ENCODE results near the gene EMC7.

DNA sequence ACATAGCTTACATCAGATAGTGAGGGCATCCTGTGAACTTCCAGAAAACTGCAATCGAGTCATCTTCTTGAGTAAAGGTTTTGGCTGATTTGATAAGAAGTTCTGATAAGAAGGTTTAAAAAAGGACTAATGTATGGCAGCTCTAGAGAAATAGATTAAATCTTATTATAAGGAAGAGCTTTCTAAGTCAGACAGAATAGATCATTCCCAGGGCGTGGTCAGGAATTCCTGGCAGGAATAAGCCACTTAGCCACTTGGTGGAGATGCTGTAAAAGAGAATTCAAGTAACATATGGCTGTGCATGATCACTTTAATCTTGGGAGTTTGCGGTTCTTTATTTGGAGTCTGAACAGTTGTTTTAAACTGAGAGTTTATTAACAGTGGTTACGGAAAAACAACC is 17.6 kb upstream of the EMC7 start:
- TF ChIP-seq ZNF263 (CRISPR knock-in tag; IDR thresholded peaks at IDR 0.05; ENCODE audit: low read depth) (no peak), GABPB1 (CRISPR knock-in tag; IDR thresholded peaks at IDR 0.05) (no peak), CREM (CRISPR knock-in tag; IDR thresholded peaks at IDR 0.05) (no peak), ZNF317 (CRISPR knock-in tag; IDR thresholded peaks at IDR 0.05; ENCODE audit: borderline replicate concordance, low read depth) (no peak), SMAD3 (CRISPR knock-in tag; IDR thresholded peaks at IDR 0.05; ENCODE audit: borderline replicate concordance) (no peak)
- TF ChIP-seq, protein P1, sequence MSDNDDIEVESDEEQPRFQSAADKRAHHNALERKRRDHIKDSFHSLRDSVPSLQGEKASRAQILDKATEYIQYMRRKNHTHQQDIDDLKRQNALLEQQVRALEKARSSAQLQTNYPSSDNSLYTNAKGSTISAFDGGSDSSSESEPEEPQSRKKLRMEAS (CRISPR knock-in tag; IDR thresholded peaks at IDR 0.05): no peak
- TF ChIP-seq, protein P2, sequence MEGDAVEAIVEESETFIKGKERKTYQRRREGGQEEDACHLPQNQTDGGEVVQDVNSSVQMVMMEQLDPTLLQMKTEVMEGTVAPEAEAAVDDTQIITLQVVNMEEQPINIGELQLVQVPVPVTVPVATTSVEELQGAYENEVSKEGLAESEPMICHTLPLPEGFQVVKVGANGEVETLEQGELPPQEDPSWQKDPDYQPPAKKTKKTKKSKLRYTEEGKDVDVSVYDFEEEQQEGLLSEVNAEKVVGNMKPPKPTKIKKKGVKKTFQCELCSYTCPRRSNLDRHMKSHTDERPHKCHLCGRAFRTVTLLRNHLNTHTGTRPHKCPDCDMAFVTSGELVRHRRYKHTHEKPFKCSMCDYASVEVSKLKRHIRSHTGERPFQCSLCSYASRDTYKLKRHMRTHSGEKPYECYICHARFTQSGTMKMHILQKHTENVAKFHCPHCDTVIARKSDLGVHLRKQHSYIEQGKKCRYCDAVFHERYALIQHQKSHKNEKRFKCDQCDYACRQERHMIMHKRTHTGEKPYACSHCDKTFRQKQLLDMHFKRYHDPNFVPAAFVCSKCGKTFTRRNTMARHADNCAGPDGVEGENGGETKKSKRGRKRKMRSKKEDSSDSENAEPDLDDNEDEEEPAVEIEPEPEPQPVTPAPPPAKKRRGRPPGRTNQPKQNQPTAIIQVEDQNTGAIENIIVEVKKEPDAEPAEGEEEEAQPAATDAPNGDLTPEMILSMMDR (IDR thresholded peaks at IDR 0.05): no peak
- TF ChIP-seq, protein P3, sequence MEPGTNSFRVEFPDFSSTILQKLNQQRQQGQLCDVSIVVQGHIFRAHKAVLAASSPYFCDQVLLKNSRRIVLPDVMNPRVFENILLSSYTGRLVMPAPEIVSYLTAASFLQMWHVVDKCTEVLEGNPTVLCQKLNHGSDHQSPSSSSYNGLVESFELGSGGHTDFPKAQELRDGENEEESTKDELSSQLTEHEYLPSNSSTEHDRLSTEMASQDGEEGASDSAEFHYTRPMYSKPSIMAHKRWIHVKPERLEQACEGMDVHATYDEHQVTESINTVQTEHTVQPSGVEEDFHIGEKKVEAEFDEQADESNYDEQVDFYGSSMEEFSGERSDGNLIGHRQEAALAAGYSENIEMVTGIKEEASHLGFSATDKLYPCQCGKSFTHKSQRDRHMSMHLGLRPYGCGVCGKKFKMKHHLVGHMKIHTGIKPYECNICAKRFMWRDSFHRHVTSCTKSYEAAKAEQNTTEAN (CRISPR knock-in tag; IDR thresholded peaks at IDR 0.05): no peak
- TF ChIP-seq, protein P4, sequence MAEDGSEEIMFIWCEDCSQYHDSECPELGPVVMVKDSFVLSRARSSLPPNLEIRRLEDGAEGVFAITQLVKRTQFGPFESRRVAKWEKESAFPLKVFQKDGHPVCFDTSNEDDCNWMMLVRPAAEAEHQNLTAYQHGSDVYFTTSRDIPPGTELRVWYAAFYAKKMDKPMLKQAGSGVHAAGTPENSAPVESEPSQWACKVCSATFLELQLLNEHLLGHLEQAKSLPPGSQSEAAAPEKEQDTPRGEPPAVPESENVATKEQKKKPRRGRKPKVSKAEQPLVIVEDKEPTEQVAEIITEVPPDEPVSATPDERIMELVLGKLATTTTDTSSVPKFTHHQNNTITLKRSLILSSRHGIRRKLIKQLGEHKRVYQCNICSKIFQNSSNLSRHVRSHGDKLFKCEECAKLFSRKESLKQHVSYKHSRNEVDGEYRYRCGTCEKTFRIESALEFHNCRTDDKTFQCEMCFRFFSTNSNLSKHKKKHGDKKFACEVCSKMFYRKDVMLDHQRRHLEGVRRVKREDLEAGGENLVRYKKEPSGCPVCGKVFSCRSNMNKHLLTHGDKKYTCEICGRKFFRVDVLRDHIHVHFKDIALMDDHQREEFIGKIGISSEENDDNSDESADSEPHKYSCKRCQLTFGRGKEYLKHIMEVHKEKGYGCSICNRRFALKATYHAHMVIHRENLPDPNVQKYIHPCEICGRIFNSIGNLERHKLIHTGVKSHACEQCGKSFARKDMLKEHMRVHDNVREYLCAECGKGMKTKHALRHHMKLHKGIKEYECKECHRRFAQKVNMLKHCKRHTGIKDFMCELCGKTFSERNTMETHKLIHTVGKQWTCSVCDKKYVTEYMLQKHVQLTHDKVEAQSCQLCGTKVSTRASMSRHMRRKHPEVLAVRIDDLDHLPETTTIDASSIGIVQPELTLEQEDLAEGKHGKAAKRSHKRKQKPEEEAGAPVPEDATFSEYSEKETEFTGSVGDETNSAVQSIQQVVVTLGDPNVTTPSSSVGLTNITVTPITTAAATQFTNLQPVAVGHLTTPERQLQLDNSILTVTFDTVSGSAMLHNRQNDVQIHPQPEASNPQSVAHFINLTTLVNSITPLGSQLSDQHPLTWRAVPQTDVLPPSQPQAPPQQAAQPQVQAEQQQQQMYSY (CRISPR knock-in tag; IDR thresholded peaks at IDR 0.05): no peak

All from WTC11 (cell line).